Skin epidermis (tissue), 12 donors: ENCODE results near the gene HRNR.
A peak's percentile ranks its signal among the peaks of the same experiment; 100 is the strongest.

Source experiments
- H3K27ac ChIP-seq, 21 experiments: fragments of 200-600 bp; sonication (generic) in 11 of 21; one replicate each; pipeline ENCODE4 v1.5.0; 2020; ENCODE audit warnings: mild to moderate bottlenecking in 3 of 21, inconsistent platforms in 2 of 21, moderate library complexity in 2 of 21
- H3K4me3 ChIP-seq, 7 experiments: fragments of 200-600 bp; sonication (generic) in 2 of 7; one replicate each; pipeline ENCODE4 v1.5.0; 2020; ENCODE audit warnings: inconsistent platforms in 2 of 7, mild to moderate bottlenecking in 2 of 7, moderate library complexity in 1 of 7

The HRNR gene

DNA sequence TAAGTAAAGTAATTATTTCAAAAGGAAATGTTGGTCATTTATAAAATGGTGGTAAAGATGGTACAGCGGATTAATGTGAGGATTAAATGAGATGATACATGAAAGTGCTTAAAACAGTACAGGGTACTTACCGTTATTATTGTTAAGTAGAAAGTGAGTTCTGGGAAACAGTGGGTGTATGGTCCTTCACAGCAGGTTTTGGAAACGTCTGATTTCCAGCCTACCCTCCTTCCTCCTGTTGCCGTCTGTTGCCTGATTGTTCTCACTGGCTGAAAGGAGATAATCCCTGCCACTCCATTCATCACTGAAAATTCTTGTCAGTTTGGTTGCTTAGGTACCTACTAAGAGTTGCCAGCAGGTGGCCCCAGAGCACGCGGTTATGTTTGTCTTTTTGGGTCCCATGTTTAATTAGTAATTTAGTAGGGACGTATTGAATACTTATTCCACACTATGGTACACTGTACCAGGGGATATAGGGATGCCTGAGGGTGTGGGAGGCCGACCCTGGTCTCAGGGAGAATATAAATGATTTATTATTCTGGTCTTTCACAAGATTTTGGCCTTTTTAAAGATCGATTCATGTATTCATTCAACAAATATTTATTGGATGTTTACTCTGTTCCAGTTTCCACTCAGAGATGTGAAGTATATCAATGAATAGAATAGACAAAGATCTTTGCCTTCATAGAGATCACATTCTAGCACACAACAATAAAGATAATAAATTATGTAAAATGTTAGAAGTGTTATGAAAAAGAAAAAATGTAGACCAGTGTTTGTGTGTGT is 34.1 kb downstream of the HRNR start:
- Histone ChIP-seq H3K27ac (peak overlapping the region in 4 of 21 experiments; percentile 15 to 67 (median 44)), H3K4me3 (peak overlapping the region in 6 of 7 experiments; percentile 26 to 52 (median 43))

DNA sequence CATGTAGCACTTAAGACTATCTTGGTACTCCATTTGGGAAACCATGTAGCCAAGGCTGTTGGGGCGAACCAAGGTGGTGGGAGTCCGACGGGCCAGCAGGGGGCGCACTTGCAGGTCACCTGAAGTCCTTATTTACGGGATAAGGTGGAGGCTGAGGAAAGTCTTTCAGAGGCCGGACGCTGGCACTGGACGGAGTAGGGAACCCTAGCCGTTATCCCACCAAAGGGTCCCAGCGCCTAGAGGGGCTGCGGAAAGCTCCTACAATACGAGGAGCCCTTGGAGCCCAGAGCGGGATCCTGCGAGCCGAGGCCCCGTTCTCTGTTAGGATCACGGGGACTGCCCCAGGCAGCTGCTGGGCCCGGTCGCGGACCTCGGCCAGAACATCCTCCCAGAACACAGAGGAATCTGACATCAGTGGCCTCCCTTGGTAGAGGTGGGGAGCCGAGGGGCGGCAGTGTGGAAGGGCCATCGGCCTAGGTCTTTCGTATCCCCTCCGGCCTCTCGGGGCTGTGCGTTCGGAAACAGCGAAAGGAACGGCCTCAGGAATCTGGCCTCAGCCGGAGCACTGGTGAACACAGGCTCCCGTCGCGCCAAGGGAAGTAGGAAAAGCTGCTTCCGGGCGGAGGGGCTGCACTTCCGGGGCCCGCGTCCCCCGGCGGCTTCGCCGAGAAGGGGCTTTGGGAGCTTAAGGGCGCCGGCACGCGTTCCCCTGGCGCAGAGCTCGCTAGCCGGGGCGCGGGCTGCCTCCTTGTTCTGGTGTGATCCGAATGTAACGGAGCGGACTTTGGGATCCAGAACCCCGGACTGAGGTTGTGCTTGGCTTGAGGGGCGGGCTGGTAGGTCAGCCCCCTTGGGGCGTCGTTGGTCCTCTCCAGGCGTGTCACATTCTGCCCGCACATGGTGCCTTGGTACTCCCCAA is 35.1 kb downstream of the HRNR start:
- peak overlapping the region; percentile 26 to 52 (median 39) for H3K4me3 ChIP-seq
- peak overlapping the region in 18 of 21 experiments; percentile 2 to 80 (median 58) for H3K27ac ChIP-seq

- Histone ChIP-seq H3K27ac (peak overlapping the region in 2 of 21 experiments; percentile 44 to 51), H3K4me3 (no peak overlapping the region)
These were observed 37.3 kb downstream of the HRNR start for GRCh38 chr1:152186556-152187285.

GRCh38 chr1:152185544-152186391 is 38.2 kb downstream of the HRNR start:
- Histone ChIP-seq H3K27ac (peak overlapping the region in 2 of 21 experiments; percentile 44 to 51), H3K4me3 (no peak overlapping the region)

DNA sequence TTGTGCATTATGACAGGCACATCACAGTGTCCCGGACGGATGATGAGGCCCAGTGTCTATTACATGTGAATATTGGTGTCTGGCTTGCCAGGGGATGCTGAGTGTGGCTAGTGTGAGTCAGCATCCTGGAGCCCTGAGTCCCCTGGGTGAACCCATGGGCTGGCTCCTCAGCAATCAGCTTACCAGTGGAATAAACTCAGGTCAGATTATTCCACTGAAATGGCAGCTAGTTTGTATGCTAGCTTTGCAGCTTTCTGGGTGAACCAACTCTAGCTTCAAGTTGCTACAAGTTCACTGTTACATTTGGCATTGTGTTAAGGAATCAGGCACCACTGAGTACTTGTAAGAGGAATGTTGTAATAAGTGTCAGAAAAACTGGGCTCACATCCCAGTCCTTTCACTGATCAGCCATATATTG is 41.0 kb downstream of the HRNR start:
- Histone ChIP-seq H3K27ac (peak overlapping the region in 6 of 21 experiments; percentile 1 to 71 (median 47)), H3K4me3 (no peak overlapping the region)

- Histone ChIP-seq H3K4me3 (no peak overlapping the region), H3K27ac (peak overlapping the region in 6 of 21 experiments; percentile 1 to 71 (median 47))
These were observed 41.6 kb downstream of the HRNR start for GRCh38 chr1:152182431-152182830.

DNA sequence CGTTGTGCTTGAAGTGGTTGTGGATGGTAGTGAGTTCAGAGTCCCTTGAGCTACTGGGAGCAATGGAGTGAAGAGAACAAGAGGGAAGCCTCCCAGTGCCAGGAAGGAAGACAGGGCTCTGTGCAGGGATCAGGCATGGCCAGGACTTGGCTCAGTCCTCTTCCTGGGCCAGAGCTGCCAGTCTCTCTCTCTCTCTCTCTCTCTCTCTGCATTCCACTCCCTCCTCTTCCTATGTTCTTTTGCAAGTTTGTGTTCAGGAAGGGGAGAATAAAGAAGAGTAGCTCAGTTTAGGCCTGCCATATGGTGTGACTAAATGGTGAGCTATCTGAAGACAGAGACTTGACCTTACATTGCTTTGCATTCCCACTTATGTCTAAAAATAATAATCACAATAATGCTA is 44.4 kb downstream of the HRNR start:
- Histone ChIP-seq H3K27ac (no peak overlapping the region), H3K4me3 (no peak overlapping the region)

GRCh38 chr1:152170287-152170905 is 53.6 kb downstream of the HRNR start:
- H3K4me3 ChIP-seq = no peak overlapping the region
- H3K27ac ChIP-seq = peak overlapping the region in 1 of 21 experiments; percentile 4

DNA sequence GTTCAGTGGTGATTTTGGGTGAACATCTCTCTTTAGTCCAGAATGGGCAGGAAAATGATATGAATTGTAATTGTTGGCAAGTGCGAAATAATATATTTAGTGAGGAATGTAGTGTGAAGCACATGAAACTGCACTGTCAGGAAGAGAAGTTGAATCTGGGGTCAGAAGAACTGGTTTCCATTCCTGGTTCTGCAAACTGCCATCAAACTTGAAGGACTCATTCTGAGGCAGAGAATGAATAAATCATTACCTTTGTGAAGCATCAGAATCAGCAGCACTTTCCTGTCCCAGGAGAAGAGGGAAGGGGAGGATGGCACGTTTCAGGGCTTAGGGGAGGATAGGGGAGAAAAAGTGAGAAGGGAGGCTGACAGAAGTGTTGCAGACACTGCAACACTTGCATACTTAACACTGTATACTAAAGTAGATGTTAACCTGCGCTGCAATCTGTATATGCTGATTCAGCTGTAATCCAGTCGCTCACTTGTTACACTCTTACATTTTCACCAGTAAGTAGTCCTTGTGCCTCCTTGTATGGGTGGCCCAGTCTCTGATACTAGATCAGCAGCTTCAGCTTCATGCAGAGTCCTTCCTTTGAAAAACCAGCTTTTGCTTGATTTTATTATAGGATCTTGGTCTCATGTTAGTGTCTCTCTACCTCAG is 54.5 kb downstream of the HRNR start:
- Histone ChIP-seq H3K27ac (peak overlapping the region in 3 of 21 experiments; percentile 14 to 80 (median 22)), H3K4me3 (no peak overlapping the region)

DNA sequence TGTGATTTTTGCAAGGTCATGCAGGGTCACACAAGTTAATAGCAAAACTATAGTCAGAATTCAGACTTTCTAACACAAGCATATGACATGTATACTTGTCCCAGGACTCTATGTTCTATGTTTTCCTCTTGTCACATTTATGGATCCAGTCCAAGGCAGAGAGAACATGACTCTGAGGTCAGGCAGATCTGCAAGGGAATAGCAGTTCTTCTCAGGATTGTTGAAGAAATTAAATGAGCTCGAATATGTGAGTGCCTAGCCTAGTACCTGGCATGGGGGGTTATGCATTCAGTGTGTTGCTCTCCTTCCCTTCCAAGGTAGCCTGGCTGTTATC is 55.5 kb downstream of the HRNR start:
- peak overlapping the region in 7 of 21 experiments; percentile 16 to 80 (median 34) for H3K27ac ChIP-seq
- H3K4me3 ChIP-seq = no peak overlapping the region

GRCh38 chr1:152167835-152168534 is 56.0 kb downstream of the HRNR start:
- Histone ChIP-seq H3K4me3 (no peak overlapping the region), H3K27ac (peak overlapping the region in 10 of 21 experiments; percentile 33 to 80 (median 59))

- Histone ChIP-seq H3K27ac (peak overlapping the region in 13 of 21 experiments; percentile 3 to 80 (median 56)), H3K4me3 (no peak overlapping the region)
These were observed 57.0 kb downstream of the HRNR start for GRCh38 chr1:152166966-152167365.

DNA sequence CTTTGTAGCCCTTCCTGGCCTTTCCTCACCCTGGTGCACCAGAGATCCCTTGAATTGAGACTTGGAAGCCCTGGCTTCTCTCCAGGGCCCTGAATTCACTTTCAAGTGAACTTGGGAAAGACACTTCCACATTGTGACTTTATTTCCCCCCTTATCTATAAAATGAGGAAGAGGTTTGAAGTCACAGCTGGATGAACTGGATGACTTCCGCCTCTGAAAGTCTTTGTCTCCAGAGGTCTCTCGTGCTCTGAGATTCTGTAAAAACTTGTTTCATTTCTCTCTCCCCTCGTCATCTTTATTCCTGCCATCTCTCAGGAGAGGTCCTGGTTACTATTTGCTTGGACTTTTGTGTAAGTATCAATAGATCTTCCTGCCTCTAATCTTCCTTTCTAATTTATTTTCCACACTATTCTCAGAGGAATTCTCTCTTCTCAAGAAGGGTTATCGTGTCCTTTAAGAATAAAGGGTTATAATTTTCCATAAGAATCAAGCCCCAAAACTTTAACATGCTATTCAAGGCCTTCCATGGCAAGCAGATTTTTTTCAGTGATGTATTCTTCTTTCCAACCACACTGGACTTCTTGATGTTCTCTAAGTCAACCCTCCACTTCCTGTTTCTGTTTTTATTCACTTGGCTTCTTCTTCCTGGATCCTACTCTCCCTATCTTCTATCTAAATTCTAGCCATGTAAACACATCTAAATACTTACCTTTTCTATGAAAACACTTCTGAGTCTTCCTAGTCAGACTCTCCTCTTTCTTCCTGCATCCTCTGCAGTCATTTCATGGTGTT is 58.5 kb downstream of the HRNR start:
- Histone ChIP-seq H3K4me3 (no peak overlapping the region), H3K27ac (peak overlapping the region in 6 of 21 experiments; percentile 6 to 63 (median 24))

DNA sequence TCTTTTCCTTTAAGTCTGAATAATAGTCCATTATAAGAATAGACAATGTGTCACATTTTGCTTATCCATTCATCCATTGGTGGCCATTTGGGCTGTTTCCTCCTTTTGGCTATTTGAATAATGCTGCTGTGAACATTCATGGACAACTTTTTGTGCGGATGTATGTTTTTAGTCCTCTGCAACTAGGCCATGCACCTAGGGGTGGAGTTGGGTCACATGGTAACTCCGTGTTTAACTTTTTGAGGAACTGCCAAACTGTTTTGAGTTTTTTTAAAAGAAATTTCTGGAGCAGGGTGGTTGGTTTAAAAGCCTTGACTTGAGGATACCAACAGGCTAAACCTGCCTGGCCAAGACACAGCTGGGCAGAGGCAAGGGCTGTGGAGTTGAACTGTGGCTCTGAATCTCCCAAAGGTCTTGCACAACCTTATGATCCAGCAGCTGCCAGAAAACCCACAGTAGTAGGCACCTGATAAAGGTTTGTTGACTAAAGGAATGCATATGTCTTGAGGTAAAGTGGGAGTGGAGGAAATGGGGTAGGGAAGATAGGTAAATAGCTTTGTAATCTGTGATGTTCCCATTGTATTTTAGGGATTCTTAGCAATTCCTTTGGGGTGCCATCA is 59.4 kb downstream of the HRNR start:
- Histone ChIP-seq H3K4me3 (no peak overlapping the region), H3K27ac (peak overlapping the region in 5 of 21 experiments; percentile 17 to 63 (median 31))

GRCh38 chr1:152162792-152163463 is 61.1 kb downstream of the HRNR start:
- Histone ChIP-seq H3K27ac (peak overlapping the region in 4 of 21 experiments; percentile 20 to 35 (median 26)), H3K4me3 (no peak overlapping the region)
